Measurements from ENCODE around the gene SPECC1L.

DNA sequence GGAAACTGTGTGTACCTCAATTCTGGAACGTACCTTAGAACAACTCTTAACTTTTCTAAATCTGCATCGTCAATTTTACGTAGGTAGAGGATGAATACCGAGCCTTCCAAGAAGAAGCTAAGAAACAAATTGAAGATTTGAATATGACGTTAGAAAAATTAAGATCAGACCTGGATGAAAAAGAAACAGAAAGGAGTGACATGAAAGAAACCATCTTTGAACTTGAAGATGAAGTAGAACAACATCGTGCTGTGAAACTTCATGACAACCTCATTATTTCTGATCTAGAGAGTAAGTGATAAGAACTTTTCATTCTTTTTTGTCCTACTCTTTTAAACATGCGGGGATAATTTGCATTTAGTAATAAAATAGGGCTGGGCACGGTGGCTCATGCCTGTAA lies 53.5 kb downstream of the SPECC1L start:
- TF ChIP-seq, protein P1, sequence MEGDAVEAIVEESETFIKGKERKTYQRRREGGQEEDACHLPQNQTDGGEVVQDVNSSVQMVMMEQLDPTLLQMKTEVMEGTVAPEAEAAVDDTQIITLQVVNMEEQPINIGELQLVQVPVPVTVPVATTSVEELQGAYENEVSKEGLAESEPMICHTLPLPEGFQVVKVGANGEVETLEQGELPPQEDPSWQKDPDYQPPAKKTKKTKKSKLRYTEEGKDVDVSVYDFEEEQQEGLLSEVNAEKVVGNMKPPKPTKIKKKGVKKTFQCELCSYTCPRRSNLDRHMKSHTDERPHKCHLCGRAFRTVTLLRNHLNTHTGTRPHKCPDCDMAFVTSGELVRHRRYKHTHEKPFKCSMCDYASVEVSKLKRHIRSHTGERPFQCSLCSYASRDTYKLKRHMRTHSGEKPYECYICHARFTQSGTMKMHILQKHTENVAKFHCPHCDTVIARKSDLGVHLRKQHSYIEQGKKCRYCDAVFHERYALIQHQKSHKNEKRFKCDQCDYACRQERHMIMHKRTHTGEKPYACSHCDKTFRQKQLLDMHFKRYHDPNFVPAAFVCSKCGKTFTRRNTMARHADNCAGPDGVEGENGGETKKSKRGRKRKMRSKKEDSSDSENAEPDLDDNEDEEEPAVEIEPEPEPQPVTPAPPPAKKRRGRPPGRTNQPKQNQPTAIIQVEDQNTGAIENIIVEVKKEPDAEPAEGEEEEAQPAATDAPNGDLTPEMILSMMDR (IDR thresholded peaks at IDR 0.05; ENCODE audit: insufficient read depth, low read length): no peak
- TF ChIP-seq POLR2AphosphoS5 (IDR thresholded peaks at IDR 0.05; ENCODE audit: low read depth) (no peak), GABPA (IDR thresholded peaks at IDR 0.05; ENCODE audit: low read depth) (no peak)
